Measurements from ENCODE around the gene KLRC2.
"Not testable (repeated sequence)": the region's sequence is repeated elsewhere in the genome, so short reads cannot be mapped to it uniquely, and the experiment has no call there.

Gene KLRC2

GRCh38 chr12:10435816-10436215, at the start of gene KLRC2:
Gene KLRC2, minus strand, starts transcription at chr12:10436010. Its CDS starts 24 bp downstream, at chr12:10435986.
- DNase-seq (ENCODE audit: low spot score), result not testable (repeated sequence)

- not testable (repeated sequence) for DNase-seq (ENCODE audit: low spot score)
Measured at GRCh38 chr12:10481901-10482300, 46.1 kb upstream of the KLRC2 start.

GRCh38 chr12:10472808-10473207, 37.0 kb upstream of the KLRC2 start:
- not testable (repeated sequence) for DNase-seq (ENCODE audit: low spot score)

GRCh38 chr12:10469701-10470100, 33.9 kb upstream of the KLRC2 start:
- DNase-seq (ENCODE audit: low spot score), result no peak

GRCh38 chr12:10466311-10466710, 30.5 kb upstream of the KLRC2 start:
- no peak for DNase-seq (ENCODE audit: low spot score)

GRCh38 chr12:10457760-10458159, 21.9 kb upstream of the KLRC2 start:
- no peak for DNase-seq (ENCODE audit: low spot score)

- DNase-seq (ENCODE audit: low spot score), result no peak
Measured at GRCh38 chr12:10456856-10457255, 21.0 kb upstream of the KLRC2 start.

GRCh38 chr12:10455766-10456165, 20.0 kb upstream of the KLRC2 start:
- no peak for DNase-seq (ENCODE audit: low spot score)

- no peak for DNase-seq (ENCODE audit: low spot score)
Measured at GRCh38 chr12:10454531-10454930, 18.7 kb upstream of the KLRC2 start.

- DNase-seq (ENCODE audit: low spot score), result no peak
Measured at GRCh38 chr12:10453156-10453555, 17.3 kb upstream of the KLRC2 start, which contains the start of gene KLRC1. Gene KLRC1, minus strand, starts transcription at chr12:10453377. Its CDS starts 2,221 bp downstream, at chr12:10451156.

- no peak for DNase-seq (ENCODE audit: low spot score)
Measured at GRCh38 chr12:10448236-10448635, 12.4 kb upstream of the KLRC2 start.

- DNase-seq (ENCODE audit: low spot score), result not testable (repeated sequence)
Measured at GRCh38 chr12:10446052-10446451, 10.2 kb upstream of the KLRC2 start.

- DNase-seq (ENCODE audit: low spot score), result not testable (repeated sequence)
Measured at GRCh38 chr12:10441144-10441543, 5.3 kb upstream of the KLRC2 start.

- not testable (repeated sequence) for DNase-seq (ENCODE audit: low spot score)
Measured at GRCh38 chr12:10439608-10440274, 3.9 kb upstream of the KLRC2 start.

- DNase-seq (ENCODE audit: low spot score), result not testable (repeated sequence)
Measured at GRCh38 chr12:10437601-10438000, 1.8 kb upstream of the KLRC2 start.

GRCh38 chr12:10430623-10431022, 5.2 kb downstream of the KLRC2 start:
- DNase-seq (ENCODE audit: low spot score), result not testable (repeated sequence)

GRCh38 chr12:10425938-10426337, 9.9 kb downstream of the KLRC2 start:
- DNase-seq (ENCODE audit: low spot score), result peak; percentile 26

- DNase-seq (ENCODE audit: low spot score), result not testable (repeated sequence)
Measured at GRCh38 chr12:10424260-10424899, 11.4 kb downstream of the KLRC2 start.

GRCh38 chr12:10422159-10422558, 13.7 kb downstream of the KLRC2 start:
- not testable (repeated sequence) for DNase-seq (ENCODE audit: low spot score)

- DNase-seq (ENCODE audit: low spot score), result not testable (repeated sequence)
Measured at GRCh38 chr12:10420334-10420733, 15.5 kb downstream of the KLRC2 start, which contains the start of gene KLRC3. Gene KLRC3, minus strand, starts transcription at chr12:10420595. Its CDS starts 45 bp downstream, at chr12:10420550.

GRCh38 chr12:10409392-10409791, 26.4 kb downstream of the KLRC2 start, which contains the start of gene KLRC4:
Gene KLRC4, minus strand, starts transcription at chr12:10409757. Its CDS starts 182 bp downstream, at chr12:10409575.
- DNase-seq (ENCODE audit: low spot score), result no peak

GRCh38 chr12:10408842-10409241, 27.0 kb downstream of the KLRC2 start:
- no peak for DNase-seq (ENCODE audit: low spot score)

- DNase-seq (ENCODE audit: low spot score), result no peak
Measured at GRCh38 chr12:10406725-10407124, 29.1 kb downstream of the KLRC2 start.

All from putamen (tissue), 1 donor.